ENCODE data around the gene KCND2.

- TF ChIP-seq, protein P1, sequence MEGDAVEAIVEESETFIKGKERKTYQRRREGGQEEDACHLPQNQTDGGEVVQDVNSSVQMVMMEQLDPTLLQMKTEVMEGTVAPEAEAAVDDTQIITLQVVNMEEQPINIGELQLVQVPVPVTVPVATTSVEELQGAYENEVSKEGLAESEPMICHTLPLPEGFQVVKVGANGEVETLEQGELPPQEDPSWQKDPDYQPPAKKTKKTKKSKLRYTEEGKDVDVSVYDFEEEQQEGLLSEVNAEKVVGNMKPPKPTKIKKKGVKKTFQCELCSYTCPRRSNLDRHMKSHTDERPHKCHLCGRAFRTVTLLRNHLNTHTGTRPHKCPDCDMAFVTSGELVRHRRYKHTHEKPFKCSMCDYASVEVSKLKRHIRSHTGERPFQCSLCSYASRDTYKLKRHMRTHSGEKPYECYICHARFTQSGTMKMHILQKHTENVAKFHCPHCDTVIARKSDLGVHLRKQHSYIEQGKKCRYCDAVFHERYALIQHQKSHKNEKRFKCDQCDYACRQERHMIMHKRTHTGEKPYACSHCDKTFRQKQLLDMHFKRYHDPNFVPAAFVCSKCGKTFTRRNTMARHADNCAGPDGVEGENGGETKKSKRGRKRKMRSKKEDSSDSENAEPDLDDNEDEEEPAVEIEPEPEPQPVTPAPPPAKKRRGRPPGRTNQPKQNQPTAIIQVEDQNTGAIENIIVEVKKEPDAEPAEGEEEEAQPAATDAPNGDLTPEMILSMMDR (IDR thresholded peaks at IDR 0.05): no peak
- no peak for TF ChIP-seq EP300 (IDR thresholded peaks at IDR 0.05)
These were observed 31.7 kb downstream of the KCND2 start for GRCh38 chr7:120304674-120305073.

Measured in tibial nerve (tissue), 4 donors.